HG02642 (cell line): Measurements from ENCODE around the gene AKAP8.
"Not testable (repeated sequence)": the region's sequence is repeated elsewhere in the genome, so short reads cannot be mapped to it uniquely, and the experiment has no call there.

Experiments
- ATAC-seq: cut with Tn5 transposase; IDR thresholded peaks from one replicate; pipeline ENCODE4 v1.9.1; 2021; ENCODE audit warnings: mild to moderate bottlenecking; ENCODE audit not compliant: unreplicated experiment, poor library complexity

AKAP8 gene

GRCh38 chr19:15404097-15404779, 24.7 kb upstream of the AKAP8 start:
- ATAC-seq, result no peak

GRCh38 chr19:15403151-15403531, 23.6 kb upstream of the AKAP8 start:
- no peak for ATAC-seq

DNA sequence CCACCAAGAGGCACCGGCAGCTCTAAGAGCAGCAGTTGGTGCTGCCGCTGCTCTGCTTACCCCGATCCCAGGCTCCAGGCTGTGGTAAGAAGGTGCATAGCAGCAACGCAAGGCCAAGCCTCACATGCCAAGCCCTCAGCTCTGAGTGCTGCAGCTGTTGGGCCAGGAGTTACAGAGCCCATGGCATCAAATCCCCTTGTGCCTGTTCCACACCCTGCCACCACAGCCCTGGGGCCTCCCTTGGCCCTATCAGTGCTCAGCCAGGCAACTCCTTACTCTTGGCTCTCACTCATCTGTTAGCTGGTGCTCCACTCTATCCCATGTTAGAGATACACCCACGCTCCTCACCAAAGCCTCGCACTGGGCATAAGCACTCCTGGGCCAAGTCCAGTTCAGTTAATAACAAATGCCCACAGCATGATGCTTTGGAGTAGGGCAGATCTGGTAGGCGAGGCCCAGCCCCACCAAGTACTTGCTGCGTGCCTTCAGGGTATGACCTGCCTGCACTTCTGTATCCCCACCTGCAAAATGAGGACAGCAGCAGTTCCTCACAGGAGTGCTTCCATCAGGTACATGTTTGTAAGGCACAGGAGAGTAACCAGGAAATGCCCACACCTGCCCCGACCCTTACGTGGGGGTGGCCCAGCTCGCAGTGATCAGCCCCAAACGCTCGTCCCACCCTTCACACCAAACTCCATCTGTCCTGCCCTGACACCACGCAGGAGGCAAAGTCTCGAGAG, 23.0 kb upstream of the AKAP8 start:
- ATAC-seq, result no peak

- no peak for ATAC-seq
Observed at GRCh38 chr19:15401397-15401710, 21.8 kb upstream of the AKAP8 start.

- no peak for ATAC-seq
Observed at GRCh38 chr19:15400521-15401396, 21.2 kb upstream of the AKAP8 start.

- no peak for ATAC-seq
Observed at GRCh38 chr19:15399635-15400034, 20.0 kb upstream of the AKAP8 start.

DNA sequence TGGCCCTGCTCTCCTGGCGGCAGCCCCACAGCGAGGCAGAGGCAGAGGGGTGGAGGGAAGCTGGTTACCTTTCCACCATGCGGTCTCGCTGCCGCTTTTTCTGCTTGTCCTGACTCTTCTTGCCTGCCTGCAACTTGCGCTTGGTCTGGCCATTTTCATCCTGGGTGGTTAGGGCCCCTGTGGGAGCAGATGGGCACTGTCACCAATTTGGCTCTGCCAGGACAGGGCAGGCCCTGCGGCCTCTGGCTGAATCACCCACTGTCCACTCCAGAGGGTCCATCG, 19.6 kb upstream of the AKAP8 start:
- no peak for ATAC-seq

GRCh38 chr19:15398501-15399233, 19.1 kb upstream of the AKAP8 start:
- ATAC-seq, result no peak

GRCh38 chr19:15397782-15398181, 18.2 kb upstream of the AKAP8 start:
- no peak for ATAC-seq

- no peak for ATAC-seq
Observed at GRCh38 chr19:15397236-15397635, 17.6 kb upstream of the AKAP8 start.

- ATAC-seq, result no peak
Observed at GRCh38 chr19:15396436-15396835, 16.8 kb upstream of the AKAP8 start.

- ATAC-seq, result not testable (repeated sequence)
Observed at GRCh38 chr19:15395251-15395650, 15.7 kb upstream of the AKAP8 start.

- no peak for ATAC-seq
Observed at GRCh38 chr19:15394426-15394825, 14.8 kb upstream of the AKAP8 start.

DNA sequence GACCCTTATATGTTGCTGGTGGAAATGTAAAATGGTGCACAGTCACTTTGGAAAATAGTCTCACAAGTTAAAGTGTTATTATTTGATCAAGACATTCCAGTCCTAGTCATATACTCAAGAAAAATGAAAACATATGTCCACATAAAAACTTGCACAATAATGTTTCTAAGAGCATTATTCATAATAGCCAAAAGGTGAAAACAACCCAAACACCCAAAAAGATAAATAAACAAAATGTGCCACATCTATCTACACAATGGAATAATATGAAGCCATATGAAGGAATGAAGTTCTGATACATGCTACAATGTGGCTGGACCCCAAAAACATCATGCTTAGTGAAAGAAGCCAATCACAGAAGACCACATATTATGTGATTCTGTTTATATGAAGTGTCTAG, 14.4 kb upstream of the AKAP8 start:
- no peak for ATAC-seq

DNA sequence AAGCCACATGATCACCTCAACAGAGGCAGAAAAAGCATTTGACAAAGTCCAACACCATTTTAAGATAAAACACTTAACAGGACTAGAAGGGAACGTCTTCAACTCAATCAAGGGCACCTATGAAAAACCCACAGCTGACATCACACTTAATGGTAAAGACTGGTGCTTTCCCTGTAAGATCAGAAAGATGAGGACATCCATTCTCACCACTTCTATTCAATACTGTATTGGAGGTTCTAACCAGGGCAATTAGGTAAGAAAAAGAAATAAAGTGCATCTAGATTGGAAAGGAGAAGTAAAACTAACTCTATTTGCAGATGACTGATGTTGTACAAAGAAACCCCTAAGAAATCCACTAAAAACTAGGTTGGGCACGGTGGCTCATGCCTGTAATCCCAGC, 11.2 kb upstream of the AKAP8 start:
- ATAC-seq, result no peak

DNA sequence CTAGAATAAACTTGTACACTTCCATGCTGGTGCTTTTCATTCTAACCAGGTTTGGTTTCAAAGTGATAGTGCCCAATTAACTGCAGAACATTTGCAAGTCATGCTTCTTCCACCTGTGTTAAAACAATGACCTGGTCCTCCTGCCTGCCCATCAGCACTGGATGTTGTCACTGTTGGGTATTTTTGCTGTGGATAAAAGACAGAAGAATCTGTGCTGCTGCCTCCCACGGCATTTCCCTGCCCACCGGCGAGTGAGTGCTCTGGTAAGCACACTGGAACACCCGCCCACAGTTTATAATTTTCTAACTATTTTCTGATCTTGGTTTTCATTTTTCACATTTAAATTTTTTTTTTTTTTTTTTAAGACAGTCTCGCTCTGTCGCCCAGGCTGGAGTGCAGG, 2.3 kb upstream of the AKAP8 start:
- no peak for ATAC-seq

GRCh38 chr19:15381429-15381828, 1.8 kb upstream of the AKAP8 start:
- no peak for ATAC-seq

DNA sequence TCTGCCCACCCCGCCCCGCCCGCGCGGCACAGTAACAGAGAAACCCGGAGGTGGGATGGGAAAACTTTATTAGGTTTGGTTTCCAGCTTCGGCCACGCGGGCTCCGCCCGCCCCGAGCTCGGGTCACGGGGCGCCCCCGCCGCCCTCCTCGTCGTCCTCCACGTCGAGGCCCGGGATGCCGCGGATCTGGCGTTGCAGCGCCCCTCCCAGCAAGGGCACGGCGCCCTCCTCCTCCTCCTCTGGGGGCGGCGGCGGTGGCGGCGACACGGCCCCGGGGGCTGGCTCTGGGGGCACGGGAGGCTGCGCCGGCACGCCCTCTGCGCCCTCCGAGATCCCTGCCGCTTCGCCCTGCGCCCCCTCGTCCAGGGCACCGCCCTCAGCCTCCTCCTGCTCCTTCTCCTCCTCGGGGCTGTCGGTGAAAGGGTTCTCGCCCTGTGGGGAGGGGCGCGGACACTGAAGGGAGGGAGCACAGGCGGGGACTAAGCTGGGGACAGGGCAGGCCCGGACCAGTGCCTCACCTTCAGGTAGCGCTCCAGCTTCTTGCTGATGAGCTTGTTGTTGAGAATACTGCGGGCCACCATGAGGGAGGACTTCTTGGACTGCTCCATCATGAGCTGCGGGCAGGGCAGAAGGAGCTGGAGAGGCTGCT, 536 bp upstream of the AKAP8 start:
- peak; percentile 23 for ATAC-seq

DNA sequence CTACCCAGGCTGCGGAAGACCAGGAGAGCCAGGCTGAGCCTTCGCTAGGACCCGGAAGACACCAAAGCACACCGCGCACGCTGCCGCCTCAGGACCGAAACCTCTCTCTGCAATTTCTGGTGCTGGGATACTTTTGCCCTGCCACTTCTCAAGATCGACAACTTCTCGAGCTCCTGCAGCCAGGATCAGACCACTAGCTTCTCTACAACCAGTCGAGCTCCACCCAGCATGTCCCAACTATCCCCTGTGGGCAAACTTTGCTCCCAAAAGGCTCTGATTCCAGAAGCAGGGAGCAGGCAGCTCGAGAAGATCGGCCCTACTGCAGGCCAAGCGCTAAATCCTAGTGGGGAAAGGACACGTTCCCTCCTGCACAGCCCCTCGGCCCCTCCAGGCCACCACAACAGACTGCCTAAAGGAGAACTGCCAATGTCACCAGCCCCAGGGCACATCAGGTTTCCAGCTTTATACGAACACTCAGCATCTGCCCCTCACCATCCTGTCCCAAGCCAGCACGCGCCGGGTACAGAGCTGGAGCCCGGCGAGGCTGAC, 979 bp downstream of the AKAP8 start:
- no peak for ATAC-seq

GRCh38 chr19:15374796-15375440, 4.7 kb downstream of the AKAP8 start:
- ATAC-seq, result no peak
